Measurements from ENCODE around the gene BCR.
"Not testable (repeated sequence)": the region's sequence is repeated elsewhere in the genome, so short reads cannot be mapped to it uniquely, and the experiment has no call there.

Gene BCR

DNA sequence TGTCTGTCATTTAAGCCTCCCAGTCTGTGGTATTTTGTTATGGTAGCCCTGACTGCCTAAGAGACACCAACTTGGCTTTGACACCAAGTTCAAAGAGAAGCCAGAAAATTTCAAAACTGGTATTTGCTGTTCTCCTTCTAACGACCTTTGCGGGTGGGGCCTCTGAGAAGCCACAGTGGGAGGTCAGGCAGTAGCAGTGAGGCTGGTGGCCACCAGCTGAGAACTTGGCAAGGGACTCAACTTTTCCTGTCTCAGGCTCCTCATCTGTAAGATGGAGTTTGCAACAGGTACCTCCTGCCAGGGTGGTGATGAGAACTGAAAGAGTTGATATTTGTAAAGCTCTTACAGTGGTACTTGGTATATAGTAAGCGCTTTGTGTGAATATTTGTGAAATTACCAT lies 183.4 kb downstream of the BCR start:
- DNase-seq (ENCODE audit: low read depth): no peak
- no peak overlapping the region for H3K4me3 ChIP-seq (ENCODE audit: low read length)
- TF ChIP-seq, protein P1, sequence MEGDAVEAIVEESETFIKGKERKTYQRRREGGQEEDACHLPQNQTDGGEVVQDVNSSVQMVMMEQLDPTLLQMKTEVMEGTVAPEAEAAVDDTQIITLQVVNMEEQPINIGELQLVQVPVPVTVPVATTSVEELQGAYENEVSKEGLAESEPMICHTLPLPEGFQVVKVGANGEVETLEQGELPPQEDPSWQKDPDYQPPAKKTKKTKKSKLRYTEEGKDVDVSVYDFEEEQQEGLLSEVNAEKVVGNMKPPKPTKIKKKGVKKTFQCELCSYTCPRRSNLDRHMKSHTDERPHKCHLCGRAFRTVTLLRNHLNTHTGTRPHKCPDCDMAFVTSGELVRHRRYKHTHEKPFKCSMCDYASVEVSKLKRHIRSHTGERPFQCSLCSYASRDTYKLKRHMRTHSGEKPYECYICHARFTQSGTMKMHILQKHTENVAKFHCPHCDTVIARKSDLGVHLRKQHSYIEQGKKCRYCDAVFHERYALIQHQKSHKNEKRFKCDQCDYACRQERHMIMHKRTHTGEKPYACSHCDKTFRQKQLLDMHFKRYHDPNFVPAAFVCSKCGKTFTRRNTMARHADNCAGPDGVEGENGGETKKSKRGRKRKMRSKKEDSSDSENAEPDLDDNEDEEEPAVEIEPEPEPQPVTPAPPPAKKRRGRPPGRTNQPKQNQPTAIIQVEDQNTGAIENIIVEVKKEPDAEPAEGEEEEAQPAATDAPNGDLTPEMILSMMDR (IDR thresholded peaks at IDR 0.05; ENCODE audit: insufficient read depth, low read depth, low read length, missing control alignments): no peak

DNA sequence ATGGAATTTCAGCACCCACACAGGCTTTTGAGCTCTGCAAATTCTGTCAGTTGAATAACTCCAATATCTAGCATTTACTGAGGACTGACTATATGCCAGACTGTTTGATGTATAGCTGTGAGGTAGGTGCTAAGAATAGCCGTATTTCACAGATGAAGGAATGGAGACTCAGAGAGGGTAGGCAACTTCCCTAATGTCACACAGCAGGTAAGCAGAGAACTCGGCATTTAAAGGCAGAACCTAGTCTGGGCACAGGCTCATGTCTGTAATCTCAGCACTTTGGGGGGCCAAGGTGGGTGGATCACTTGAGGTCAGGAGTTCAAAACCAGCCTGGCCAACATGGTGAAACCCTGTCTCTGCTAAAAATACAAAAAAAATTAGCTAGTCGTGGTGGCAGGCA lies 184.1 kb downstream of the BCR start:
- H3K4me3 ChIP-seq (ENCODE audit: low read length): no peak overlapping the region
- TF ChIP-seq, protein P1 (IDR thresholded peaks at IDR 0.05; ENCODE audit: insufficient read depth, low read depth, low read length, missing control alignments): no peak
- no peak for DNase-seq (ENCODE audit: low read depth)

DNA sequence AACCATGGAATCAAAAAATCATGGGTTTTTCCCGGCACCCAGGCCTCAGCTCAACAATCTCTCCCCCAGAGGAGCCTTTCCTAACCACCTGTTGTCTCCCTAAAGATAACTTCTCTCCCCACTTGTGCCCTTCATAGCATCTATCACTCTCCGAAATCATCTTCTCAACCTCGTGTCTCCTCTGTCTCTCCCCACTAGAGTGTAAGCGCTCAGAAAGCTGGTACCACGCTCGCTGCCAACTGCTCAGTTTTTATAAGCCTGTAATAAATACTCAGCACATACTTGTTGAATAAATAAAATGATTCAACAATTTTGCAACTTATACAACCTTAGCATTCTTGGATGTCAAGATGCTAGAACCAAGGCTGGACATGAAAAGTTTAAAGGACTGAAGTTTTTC lies 185.2 kb downstream of the BCR start:
- DNase-seq (ENCODE audit: low read depth): no peak
- H3K4me3 ChIP-seq (ENCODE audit: low read length): no peak overlapping the region
- TF ChIP-seq, protein P1 (IDR thresholded peaks at IDR 0.05; ENCODE audit: insufficient read depth, low read depth, low read length, missing control alignments): no peak

DNA sequence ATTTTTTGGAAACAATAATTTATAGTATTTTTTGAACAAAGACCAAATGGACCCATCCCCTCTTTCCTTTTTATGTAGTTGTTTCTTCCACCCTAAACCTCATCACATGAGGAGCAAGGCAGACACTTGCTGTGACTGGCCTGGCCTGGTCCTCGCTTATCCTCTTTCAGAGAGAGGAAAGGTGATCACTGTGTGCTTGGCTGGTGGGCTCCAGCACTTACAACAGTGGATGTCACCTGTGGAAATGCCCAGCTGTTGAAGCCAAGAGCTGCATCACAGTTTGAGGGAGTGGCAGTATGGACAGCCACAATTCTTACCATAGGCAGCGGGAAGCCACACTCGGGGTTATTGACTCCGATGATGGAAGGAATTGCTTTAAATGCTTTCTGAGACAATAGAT lies 185.7 kb downstream of the BCR start:
- no peak overlapping the region for H3K4me3 ChIP-seq (ENCODE audit: low read length)
- TF ChIP-seq, protein P1 (IDR thresholded peaks at IDR 0.05; ENCODE audit: insufficient read depth, low read depth, low read length, missing control alignments): no peak
- no peak for DNase-seq (ENCODE audit: low read depth)

DNA sequence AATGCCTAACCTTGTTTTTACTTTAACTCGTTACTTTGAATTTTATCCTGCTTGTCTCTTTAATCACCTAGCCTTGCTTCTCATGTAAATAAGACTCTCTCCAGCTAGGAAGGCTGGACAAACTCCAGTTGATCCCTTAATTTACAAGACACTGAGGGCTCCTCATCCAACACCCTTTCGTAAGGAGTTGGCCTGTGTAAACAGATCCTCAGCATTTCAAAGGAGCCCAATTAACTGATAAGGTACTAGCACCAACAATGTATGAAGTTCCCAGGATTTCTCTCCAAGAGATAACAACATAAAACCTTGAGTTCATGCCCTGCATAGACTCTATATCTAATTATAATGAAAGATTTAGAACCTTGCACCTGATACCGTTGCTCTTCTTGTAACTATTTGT lies 186.9 kb downstream of the BCR start:
- not testable (repeated sequence) for H3K4me3 ChIP-seq (ENCODE audit: low read length); DNase-seq (ENCODE audit: low read depth)

All from epithelial cell of esophagus (primary cell).